ENCODE results near the gene RASSF3. TPM values are rescaled to one million over a fixed set of nuclear protein-coding genes. Genes with fewer than 3 reads are reported as not detected.

Gene RASSF3
- total RNA-seq, 1 experiment from 2014 or later, result 107 TPM

- Histone ChIP-seq H3K4me1 (ENCODE audit: control insufficient read depth, insufficient read depth, low read length) (no peaks in the 10 kb centered on the region), H3K27me3 (ENCODE audit: control insufficient read depth, insufficient read depth, low read length) (no peaks in the 10 kb centered on the region), H3K27ac (ENCODE audit: low read length) (no peak overlapping the region), H3K4me3 (ENCODE audit: low read depth in 2 of 2, low read length in 2 of 2) (no peak overlapping the region), H3K36me3 (ENCODE audit: control insufficient read depth, insufficient read depth, low read length) (no peaks in the 10 kb centered on the region), H3K9me3 (ENCODE audit: control insufficient read depth, insufficient read depth, low read depth, low read length) (peaks cover 7% of the 10 kb centered on the region)
- no TSS peak for BruUV-seq (replicated peaks)
- no peak for TF ChIP-seq SIN3A (IDR thresholded peaks at IDR 0.05; ENCODE audit: borderline replicate concordance, insufficient read depth, low read depth, low read length)
- TF ChIP-seq TCF7L2 (IDR thresholded peaks at IDR 0.05; ENCODE audit: low read depth, low read length), result no peak
- no peak for TF ChIP-seq REST (IDR thresholded peaks at IDR 0.05; ENCODE audit: insufficient read depth in 1 of 2, low read depth in 2 of 2, low read length in 1 of 2)
- no peak for TF ChIP-seq POLR2AphosphoS5 (IDR thresholded peaks at IDR 0.05; ENCODE audit: low read depth, low read length)
- TF ChIP-seq CTCF (IDR thresholded peaks at IDR 0.05), result no peak
- ATAC-seq (no peak), DNase-seq (ENCODE audit: low read depth, low spot score) (no peak)
- in situ Hi-C loops (cut with HindIII; ENCODE audit: low pct_unique_long_range_greater_than_20kb, low sequenced_read_pairs), result no loop called here
- POLR2A ChIA-PET, result interaction anchor here (0.7 kb wide), 1 partner anchor 21 kb away, joined by 5 read pairs; no protein-coding TSS in a partner anchor
- intact Hi-C loops (cut with micrococcal nuclease; ENCODE audit: unreplicated experiment), result no loop called here
- CTCF ChIA-PET, result no interaction called here
These were observed 31.7 kb upstream of the RASSF3 start for GRCh38 chr12:64578566-64578965.

GRCh38 chr12:64580681-64581080, 29.6 kb upstream of the RASSF3 start:
- no TSS peak for BruUV-seq (replicated peaks)
- H3K4me3 ChIP-seq (ENCODE audit: low read depth in 2 of 2, low read length in 2 of 2), result no peak overlapping the region
- no peaks in the 10 kb centered on the region for H3K36me3 ChIP-seq (ENCODE audit: control insufficient read depth, insufficient read depth, low read length)
- H3K27ac ChIP-seq (ENCODE audit: low read length), result no peak overlapping the region
- ChIA-PET POLR2A (no interaction called here), CTCF (interaction anchor here (0.6 kb wide), 1 partner anchor 30 kb away, joined by 4 read pairs; no protein-coding TSS in a partner anchor)
- no peaks in the 10 kb centered on the region for H3K27me3 ChIP-seq (ENCODE audit: control insufficient read depth, insufficient read depth, low read length)
- no peaks in the 10 kb centered on the region; the same call in 1 of the 2 replicates for H3K4me1 ChIP-seq (ENCODE audit: control insufficient read depth, insufficient read depth, low read length)
- no peaks in the 10 kb centered on the region for H3K9me3 ChIP-seq (ENCODE audit: control insufficient read depth, insufficient read depth, low read depth, low read length)
- TF ChIP-seq POLR2AphosphoS5 (IDR thresholded peaks at IDR 0.05; ENCODE audit: low read depth, low read length) (no peak), CTCF (IDR thresholded peaks at IDR 0.05) (no peak), SIN3A (IDR thresholded peaks at IDR 0.05; ENCODE audit: borderline replicate concordance, insufficient read depth, low read depth, low read length) (no peak), REST (IDR thresholded peaks at IDR 0.05; ENCODE audit: insufficient read depth in 1 of 2, low read depth in 2 of 2, low read length in 1 of 2) (no peak), TCF7L2 (IDR thresholded peaks at IDR 0.05; ENCODE audit: low read depth, low read length) (no peak)
- intact Hi-C loops (cut with micrococcal nuclease; ENCODE audit: unreplicated experiment) (no loop called here), in situ Hi-C loops (cut with HindIII; ENCODE audit: low pct_unique_long_range_greater_than_20kb, low sequenced_read_pairs) (no loop called here)
- no peak for ATAC-seq
- DNase-seq (ENCODE audit: low read depth, low spot score), result no peak

Data from Panc1 (cell line).